ENCODE results near the gene RRH.

DNA sequence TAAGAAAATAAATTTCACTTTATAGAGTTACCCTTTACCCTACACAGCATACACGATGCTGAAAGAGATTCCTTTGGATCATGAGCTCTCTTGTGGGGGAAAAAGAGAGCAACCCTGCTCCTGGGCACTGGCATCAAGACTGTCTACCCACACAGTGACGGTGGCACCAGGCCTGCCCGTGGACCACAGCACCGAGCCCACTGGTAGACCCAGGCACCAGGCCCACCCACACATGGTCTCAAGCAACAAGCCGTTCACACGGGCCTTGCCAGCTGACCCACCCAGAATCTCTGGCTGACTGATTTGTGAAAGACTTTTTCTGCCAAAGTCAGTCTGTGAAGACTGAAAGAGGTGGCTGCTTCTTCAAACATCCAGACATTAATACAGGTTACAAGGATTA lies 32.7 kb upstream of the RRH start:
- TF ChIP-seq, protein P1, sequence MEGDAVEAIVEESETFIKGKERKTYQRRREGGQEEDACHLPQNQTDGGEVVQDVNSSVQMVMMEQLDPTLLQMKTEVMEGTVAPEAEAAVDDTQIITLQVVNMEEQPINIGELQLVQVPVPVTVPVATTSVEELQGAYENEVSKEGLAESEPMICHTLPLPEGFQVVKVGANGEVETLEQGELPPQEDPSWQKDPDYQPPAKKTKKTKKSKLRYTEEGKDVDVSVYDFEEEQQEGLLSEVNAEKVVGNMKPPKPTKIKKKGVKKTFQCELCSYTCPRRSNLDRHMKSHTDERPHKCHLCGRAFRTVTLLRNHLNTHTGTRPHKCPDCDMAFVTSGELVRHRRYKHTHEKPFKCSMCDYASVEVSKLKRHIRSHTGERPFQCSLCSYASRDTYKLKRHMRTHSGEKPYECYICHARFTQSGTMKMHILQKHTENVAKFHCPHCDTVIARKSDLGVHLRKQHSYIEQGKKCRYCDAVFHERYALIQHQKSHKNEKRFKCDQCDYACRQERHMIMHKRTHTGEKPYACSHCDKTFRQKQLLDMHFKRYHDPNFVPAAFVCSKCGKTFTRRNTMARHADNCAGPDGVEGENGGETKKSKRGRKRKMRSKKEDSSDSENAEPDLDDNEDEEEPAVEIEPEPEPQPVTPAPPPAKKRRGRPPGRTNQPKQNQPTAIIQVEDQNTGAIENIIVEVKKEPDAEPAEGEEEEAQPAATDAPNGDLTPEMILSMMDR (IDR thresholded peaks at IDR 0.05): no peak
- no peak for TF ChIP-seq POLR2A (IDR thresholded peaks at IDR 0.05)

All from Peyer's patch (tissue), 4 donors.